Colonic mucosa (tissue), 4 donors: ENCODE measurements around the gene ADARB2. TPM values are rescaled to one million over a fixed set of nuclear protein-coding genes. Genes with fewer than 3 reads are reported as not detected.

Source experiments
- DNase-seq: peaks from one replicate; pipeline ENCODE4 v3.0.0-alpha.2; 2020
- H3K27ac ChIP-seq: fragments of 200-600 bp; one replicate; pipeline ENCODE4 v1.8.0; 2021
- H3K27me3 ChIP-seq: fragments of 200-600 bp; one replicate; pipeline ENCODE4 v1.8.0; 2021
- H3K36me3 ChIP-seq: fragments of 200-600 bp; one replicate; pipeline ENCODE4 v1.8.0; 2021
- H3K4me1 ChIP-seq: fragments of 200-600 bp; one replicate; pipeline ENCODE4 v1.8.0; 2021; ENCODE audit warnings: mild to moderate bottlenecking
- H3K4me3 ChIP-seq: fragments of 200-600 bp; one replicate; pipeline ENCODE4 v1.8.0; 2021
- H3K9ac ChIP-seq, 2 donors: one replicate each; pipeline ENCODE4 v1.7.0; 2013; ENCODE audit warnings: control low read depth in 2 of 2, low read depth in 2 of 2, low read length in 2 of 2
- H3K9me3 ChIP-seq: fragments of 200-600 bp; one replicate; pipeline ENCODE4 v1.8.0; 2021
- intact Hi-C: fragments of 100-400 bp; cut with DNase I; formaldehyde crosslinking; loops from one replicate; pipeline ENCODE4 v1.14.1; 2022
- total RNA-seq, 2 donors: library from RNA; stranded (reverse); fragmentation: NEBNext Ultra II Directional in 1 of 2; extraction: Animal tissue kit (Norgen Biotek cat#: 25700) in 1 of 2; gene quantifications; one replicate each; pipeline ENCODE4 v1.2.1, GENCODE V29; 2021
- TF ChIP-seq, protein P1 (sequence below): fragments of 200-600 bp; IDR thresholded peaks from one replicate; pipeline ENCODE4 v1.8.0; 2022; ENCODE audit warnings: antibody characterized with exemption, mild to moderate bottlenecking
- donor health status: healthy.
- donor health status: DM: no; HTN: no; CAD: no.
- donor health status: DM: no; HTN: no; CAD: no.

Gene ADARB2
- total RNA-seq, 2 donors from 2014 or later: 0.19 TPM; not detected in 1

GRCh38 chr10:1171586-1171985 lies 565.7 kb downstream of the ADARB2 start:
- TF ChIP-seq, protein P1, sequence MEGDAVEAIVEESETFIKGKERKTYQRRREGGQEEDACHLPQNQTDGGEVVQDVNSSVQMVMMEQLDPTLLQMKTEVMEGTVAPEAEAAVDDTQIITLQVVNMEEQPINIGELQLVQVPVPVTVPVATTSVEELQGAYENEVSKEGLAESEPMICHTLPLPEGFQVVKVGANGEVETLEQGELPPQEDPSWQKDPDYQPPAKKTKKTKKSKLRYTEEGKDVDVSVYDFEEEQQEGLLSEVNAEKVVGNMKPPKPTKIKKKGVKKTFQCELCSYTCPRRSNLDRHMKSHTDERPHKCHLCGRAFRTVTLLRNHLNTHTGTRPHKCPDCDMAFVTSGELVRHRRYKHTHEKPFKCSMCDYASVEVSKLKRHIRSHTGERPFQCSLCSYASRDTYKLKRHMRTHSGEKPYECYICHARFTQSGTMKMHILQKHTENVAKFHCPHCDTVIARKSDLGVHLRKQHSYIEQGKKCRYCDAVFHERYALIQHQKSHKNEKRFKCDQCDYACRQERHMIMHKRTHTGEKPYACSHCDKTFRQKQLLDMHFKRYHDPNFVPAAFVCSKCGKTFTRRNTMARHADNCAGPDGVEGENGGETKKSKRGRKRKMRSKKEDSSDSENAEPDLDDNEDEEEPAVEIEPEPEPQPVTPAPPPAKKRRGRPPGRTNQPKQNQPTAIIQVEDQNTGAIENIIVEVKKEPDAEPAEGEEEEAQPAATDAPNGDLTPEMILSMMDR: no peak

GRCh38 chr10:1171182-1171581 lies 566.1 kb downstream of the ADARB2 start:
- DNase-seq: no peak
- Histone ChIP-seq H3K27me3 (no peaks in the 10 kb centered on the region), H3K9me3 (no peaks in the 10 kb centered on the region), H3K4me1 (no peaks in the 10 kb centered on the region), H3K27ac (no peak overlapping the region), H3K9ac (no peak overlapping the region), H3K4me3 (no peak overlapping the region), H3K36me3 (no peaks in the 10 kb centered on the region)
- TF ChIP-seq, protein P1: no peak
- intact Hi-C loops: no loop called here

More at GRCh38 chr10:1171586-1171985, 565.7 kb downstream of the ADARB2 start:
- no peak overlapping the region for H3K4me3 ChIP-seq
- no peaks in the 10 kb centered on the region for H3K27me3 ChIP-seq
- no peaks in the 10 kb centered on the region for H3K4me1 ChIP-seq
- intact Hi-C loops: no loop called here
- no peak overlapping the region for H3K9ac ChIP-seq
- no peak for DNase-seq
- no peak overlapping the region for H3K27ac ChIP-seq
- no peaks in the 10 kb centered on the region for H3K36me3 ChIP-seq
- H3K9me3 ChIP-seq: no peaks in the 10 kb centered on the region

DNA sequence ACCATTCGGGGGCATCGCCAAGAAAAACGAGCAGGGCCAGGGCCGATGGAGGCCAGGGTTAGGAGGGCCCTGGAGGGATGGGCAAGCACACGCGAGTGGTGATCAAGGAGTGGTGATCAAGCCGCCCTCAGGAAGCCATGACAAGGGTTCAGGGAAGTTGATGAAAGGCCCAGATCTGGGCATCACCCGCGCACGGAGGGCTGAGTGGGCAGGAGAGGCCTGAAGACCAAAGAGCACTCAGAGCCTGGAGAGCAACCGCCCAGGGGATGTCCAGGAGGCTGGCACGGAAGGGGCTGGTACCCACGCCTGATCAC lies 566.5 kb downstream of the ADARB2 start:
- Histone ChIP-seq H3K9me3 (no peaks in the 10 kb centered on the region), H3K9ac (no peak overlapping the region), H3K36me3 (no peaks in the 10 kb centered on the region), H3K27me3 (no peaks in the 10 kb centered on the region), H3K27ac (no peak overlapping the region), H3K4me1 (no peaks in the 10 kb centered on the region), H3K4me3 (no peak overlapping the region)
- DNase-seq: no peak
- intact Hi-C loops: no loop called here
- TF ChIP-seq, protein P1: no peak

DNA sequence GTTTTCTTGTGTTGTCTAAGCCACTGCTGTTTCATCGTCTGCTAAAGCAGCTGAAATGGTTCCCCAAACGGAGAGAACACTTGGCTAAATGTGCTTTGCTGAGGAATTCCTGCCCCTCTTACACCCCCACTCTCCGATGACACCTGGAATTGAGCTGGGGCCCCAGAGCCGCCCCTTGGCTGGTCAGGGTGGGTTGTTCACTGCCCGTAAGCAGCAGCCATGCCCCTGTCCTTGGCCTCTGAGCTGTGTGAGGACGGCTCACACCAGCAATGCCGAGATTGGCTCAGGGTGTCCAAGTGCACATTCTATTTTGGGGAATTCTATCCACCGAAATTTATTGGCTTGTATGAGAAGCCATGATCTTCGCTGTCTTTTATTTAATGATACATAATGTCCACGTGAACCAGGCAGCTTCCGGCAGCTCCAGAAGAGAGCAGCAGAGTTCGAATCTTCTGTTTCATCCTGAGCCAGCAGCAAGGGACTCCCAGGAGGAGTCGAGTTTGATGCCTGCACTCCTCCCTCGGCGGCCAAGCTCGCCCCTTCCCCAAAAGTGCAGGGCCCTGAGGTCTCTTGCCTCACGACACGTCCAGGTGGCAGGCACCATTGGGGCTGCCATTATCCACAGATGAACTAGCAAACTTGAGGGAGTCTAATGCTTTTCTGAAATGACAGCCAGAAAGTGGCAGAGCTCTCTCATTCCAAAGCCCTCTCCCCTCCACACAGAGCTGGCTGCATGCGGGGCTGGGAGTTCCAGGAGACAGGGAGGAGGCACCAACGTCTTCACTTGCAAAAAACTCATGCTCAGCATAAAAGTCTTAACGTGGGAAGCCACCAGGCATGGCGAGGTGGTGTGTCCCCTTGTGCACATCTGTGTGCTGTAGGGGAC lies 567.1 kb downstream of the ADARB2 start:
- no peaks in the 10 kb centered on the region for H3K9me3 ChIP-seq
- intact Hi-C loops: no loop called here
- TF ChIP-seq, protein P1: no peak
- H3K36me3 ChIP-seq: no peaks in the 10 kb centered on the region
- H3K4me1 ChIP-seq: no peaks in the 10 kb centered on the region
- DNase-seq: no peak
- no peaks in the 10 kb centered on the region for H3K27me3 ChIP-seq
- H3K9ac ChIP-seq: no peak overlapping the region
- no peak overlapping the region for H3K27ac ChIP-seq
- H3K4me3 ChIP-seq: no peak overlapping the region

DNA sequence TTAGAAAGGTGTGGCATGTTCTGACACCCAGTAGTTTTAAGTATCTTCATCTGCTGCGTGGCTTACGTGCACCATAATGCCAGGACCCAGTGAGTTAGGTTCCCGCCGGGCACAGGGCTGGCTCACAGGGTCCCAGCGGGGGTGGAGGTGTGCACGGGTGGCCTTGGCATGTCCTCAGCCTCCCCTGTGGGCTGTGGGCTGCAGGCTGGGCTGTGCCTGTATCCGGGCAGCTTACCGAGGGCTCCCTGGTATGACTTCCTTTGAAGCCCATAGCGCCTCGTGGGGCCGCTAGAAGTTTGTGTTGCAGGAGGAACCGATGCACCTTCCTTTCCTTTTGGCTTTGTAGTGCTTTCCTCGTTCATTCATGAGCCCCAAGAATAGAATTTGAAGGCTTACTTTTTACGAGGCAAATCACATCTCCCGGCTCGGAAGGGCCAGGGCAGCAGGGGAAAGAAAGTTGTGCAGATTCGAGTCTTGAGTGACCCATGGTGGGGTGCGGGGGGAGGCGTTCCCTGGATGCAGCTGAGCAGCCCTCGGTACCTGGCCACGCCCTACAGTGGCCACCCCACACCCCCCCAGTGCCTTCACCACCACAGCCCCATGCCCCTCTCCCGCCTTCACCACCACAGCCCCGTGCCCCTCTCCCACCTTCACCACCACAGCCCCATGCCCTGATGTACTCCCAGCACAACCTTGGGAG lies 568.0 kb downstream of the ADARB2 start:
- Histone ChIP-seq H3K4me1 (no peaks in the 10 kb centered on the region), H3K9me3 (no peaks in the 10 kb centered on the region), H3K27ac (no peak overlapping the region), H3K36me3 (no peaks in the 10 kb centered on the region), H3K27me3 (no peaks in the 10 kb centered on the region), H3K9ac (no peak overlapping the region), H3K4me3 (no peak overlapping the region)
- intact Hi-C loops: no loop called here
- no peak for DNase-seq
- TF ChIP-seq, protein P1: no peak
